Mammary epithelial cell (primary cell): ENCODE measurements around the gene HDAC9.

Experiments
- EZH2 ChIP-seq: IDR thresholded peaks from 2 replicates; pipeline ENCODE4 v1.6.1; 2012; ENCODE audit warnings: low read length, inconsistent platforms, borderline replicate concordance
- TF ChIP-seq, protein P1 (sequence below), 2 donors: IDR thresholded peaks in 1 of 2; conservative IDR thresholded peaks in 1 of 2; 2 replicates each; pipeline ENCODE4 v1.5.1; 2011 to 2012; ENCODE audit warnings: inconsistent platforms in 2 of 2, low read length in 2 of 2, mild to moderate bottlenecking in 2 of 2, control low read depth in 1 of 2, low read depth in 1 of 2; ENCODE audit not compliant: insufficient read depth in 1 of 2; ENCODE audit errors: extremely low read depth in 1 of 2

GRCh38 chr7:18558910-18559309 lies 63.4 kb downstream of the HDAC9 start:
- TF ChIP-seq, protein P1, sequence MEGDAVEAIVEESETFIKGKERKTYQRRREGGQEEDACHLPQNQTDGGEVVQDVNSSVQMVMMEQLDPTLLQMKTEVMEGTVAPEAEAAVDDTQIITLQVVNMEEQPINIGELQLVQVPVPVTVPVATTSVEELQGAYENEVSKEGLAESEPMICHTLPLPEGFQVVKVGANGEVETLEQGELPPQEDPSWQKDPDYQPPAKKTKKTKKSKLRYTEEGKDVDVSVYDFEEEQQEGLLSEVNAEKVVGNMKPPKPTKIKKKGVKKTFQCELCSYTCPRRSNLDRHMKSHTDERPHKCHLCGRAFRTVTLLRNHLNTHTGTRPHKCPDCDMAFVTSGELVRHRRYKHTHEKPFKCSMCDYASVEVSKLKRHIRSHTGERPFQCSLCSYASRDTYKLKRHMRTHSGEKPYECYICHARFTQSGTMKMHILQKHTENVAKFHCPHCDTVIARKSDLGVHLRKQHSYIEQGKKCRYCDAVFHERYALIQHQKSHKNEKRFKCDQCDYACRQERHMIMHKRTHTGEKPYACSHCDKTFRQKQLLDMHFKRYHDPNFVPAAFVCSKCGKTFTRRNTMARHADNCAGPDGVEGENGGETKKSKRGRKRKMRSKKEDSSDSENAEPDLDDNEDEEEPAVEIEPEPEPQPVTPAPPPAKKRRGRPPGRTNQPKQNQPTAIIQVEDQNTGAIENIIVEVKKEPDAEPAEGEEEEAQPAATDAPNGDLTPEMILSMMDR (conservative IDR thresholded peaks at IDR 0.05 in 1 of 2, IDR thresholded peaks at IDR 0.05 in 1 of 2; ENCODE audit: extremely low read depth in 1 of 2, insufficient read depth in 1 of 2, low read depth in 1 of 2, low read length in 2 of 2): no peak
- TF ChIP-seq EZH2: no peak
